Esophagus muscularis mucosa (tissue), 4 donors: ENCODE measurements around the gene NME1. TPM values are rescaled to one million over a fixed set of nuclear protein-coding genes. Genes with fewer than 3 reads are reported as not detected.

Source experiments
- DNase-seq: peaks from one replicate; pipeline ENCODE4 v3.0.0-alpha.2; 2017; ENCODE audit errors: extremely low spot score
- H3K27ac ChIP-seq, 4 donors: fragments of 200-600 bp; sonication (generic); replicated peaks in 1 of 4; 1 replicate in 3 of 4; 2 replicates in 1 of 4; pipeline ENCODE4 v1.5.1; 2016 to 2019; ENCODE audit warnings: mild to moderate bottlenecking in 1 of 4
- H3K27me3 ChIP-seq, 4 donors: fragments of 200-600 bp; sonication (generic); one replicate each; pipeline versions ENCODE4 v1.5.1 to v1.6.0; 2016 to 2019
- H3K36me3 ChIP-seq, 4 donors: fragments of 200-600 bp; sonication (generic); one replicate each; pipeline ENCODE4 v1.5.1; 2016 to 2019
- H3K4me1 ChIP-seq, 4 donors: fragments of 200-600 bp; sonication (generic); one replicate each; pipeline ENCODE4 v1.5.1; 2016 to 2019
- H3K4me3 ChIP-seq, 4 donors: fragments of 200-600 bp; sonication (generic); 1 replicate in 2 of 4; 2 replicates in 2 of 4; pipeline ENCODE4 v1.5.1; 2016 to 2019; ENCODE audit warnings: mild to moderate bottlenecking in 4 of 4, moderate library complexity in 1 of 4
- H3K9me3 ChIP-seq, 4 donors: fragments of 200-600 bp; sonication (generic); 1 replicate in 3 of 4; 2 replicates in 1 of 4; pipeline ENCODE4 v1.5.1; 2016 to 2019
- EP300 ChIP-seq: sonication (generic); formaldehyde crosslinking; IDR thresholded peaks from one replicate; pipeline ENCODE4 v1.6.1; 2017; ENCODE audit warnings: antibody characterized with exemption
- POLR2A ChIP-seq: fragments of 450-650 bp; IDR thresholded peaks from one replicate; pipeline ENCODE4 v1.6.1; 2017; ENCODE audit warnings: antibody characterized with exemption, moderate library complexity, mild to moderate bottlenecking, low read depth
- POLR2AphosphoS5 ChIP-seq, 2 donors: sonication (generic); formaldehyde crosslinking; IDR thresholded peaks; one replicate each; pipeline ENCODE4 v1.6.1; 2017; ENCODE audit warnings: antibody characterized with exemption in 2 of 2
- WGBS: methylation state at CpG from one replicate; pipeline ENCODE4 v1.1.5; 2018; 5-methylcytosine and 5-hydroxymethylcytosine counted together
- intact Hi-C: fragments of 100-400 bp; cut with DNase I; formaldehyde crosslinking; loops from one replicate; pipeline ENCODE4 v1.15.1; 2023
- total RNA-seq, 4 donors: library from RNA; depleted of rRNA; stranded (reverse); fragments of >200 nt; gene quantifications; one replicate each; pipeline versions ENCODE4 v1.1.0 to v1.2.1, GENCODE V29; 2016
- TF ChIP-seq, protein P1 (sequence below), 3 experiments: fragments of 200-600 bp in 2 of 3; fragments of 450-650 bp in 1 of 3; sonication (generic) in 2 of 3; IDR thresholded peaks; one replicate each; pipeline ENCODE4 v1.5.1; 2017 to 2019; ENCODE audit warnings: antibody characterized with exemption in 3 of 3, mild to moderate bottlenecking in 2 of 3, moderate library complexity in 1 of 3

The NME1 gene
- total RNA-seq, 4 donors from 2014 or later, result 9.1 to 32.3 (median 16.3) TPM

- intact Hi-C loops, result no loop called here
- Histone ChIP-seq H3K27ac (no peak overlapping the region), H3K4me3 (no peak overlapping the region), H3K36me3 (peaks cover 17 to 85% (median 62%) of the 10 kb centered on the region in 4 donors), H3K27me3 (no peaks in the 10 kb centered on the region), H3K9me3 (no peaks in the 10 kb centered on the region), H3K4me1 (peaks cover 0 to 4% (median 0%) of the 10 kb centered on the region in 4 donors)
- DNase-seq, result no peak
- 91% methylated on average over 8 of the region's 8 CpGs for WGBS
- TF ChIP-seq POLR2A (no peak), EP300 (no peak), POLR2AphosphoS5 (IDR thresholded peaks at IDR 0.05) (no peak)
- TF ChIP-seq, protein P1, sequence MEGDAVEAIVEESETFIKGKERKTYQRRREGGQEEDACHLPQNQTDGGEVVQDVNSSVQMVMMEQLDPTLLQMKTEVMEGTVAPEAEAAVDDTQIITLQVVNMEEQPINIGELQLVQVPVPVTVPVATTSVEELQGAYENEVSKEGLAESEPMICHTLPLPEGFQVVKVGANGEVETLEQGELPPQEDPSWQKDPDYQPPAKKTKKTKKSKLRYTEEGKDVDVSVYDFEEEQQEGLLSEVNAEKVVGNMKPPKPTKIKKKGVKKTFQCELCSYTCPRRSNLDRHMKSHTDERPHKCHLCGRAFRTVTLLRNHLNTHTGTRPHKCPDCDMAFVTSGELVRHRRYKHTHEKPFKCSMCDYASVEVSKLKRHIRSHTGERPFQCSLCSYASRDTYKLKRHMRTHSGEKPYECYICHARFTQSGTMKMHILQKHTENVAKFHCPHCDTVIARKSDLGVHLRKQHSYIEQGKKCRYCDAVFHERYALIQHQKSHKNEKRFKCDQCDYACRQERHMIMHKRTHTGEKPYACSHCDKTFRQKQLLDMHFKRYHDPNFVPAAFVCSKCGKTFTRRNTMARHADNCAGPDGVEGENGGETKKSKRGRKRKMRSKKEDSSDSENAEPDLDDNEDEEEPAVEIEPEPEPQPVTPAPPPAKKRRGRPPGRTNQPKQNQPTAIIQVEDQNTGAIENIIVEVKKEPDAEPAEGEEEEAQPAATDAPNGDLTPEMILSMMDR (IDR thresholded peaks at IDR 0.05), result no peak
Observed at GRCh38 chr17:51185763-51186332, 32.5 kb downstream of the NME1 start.

DNA sequence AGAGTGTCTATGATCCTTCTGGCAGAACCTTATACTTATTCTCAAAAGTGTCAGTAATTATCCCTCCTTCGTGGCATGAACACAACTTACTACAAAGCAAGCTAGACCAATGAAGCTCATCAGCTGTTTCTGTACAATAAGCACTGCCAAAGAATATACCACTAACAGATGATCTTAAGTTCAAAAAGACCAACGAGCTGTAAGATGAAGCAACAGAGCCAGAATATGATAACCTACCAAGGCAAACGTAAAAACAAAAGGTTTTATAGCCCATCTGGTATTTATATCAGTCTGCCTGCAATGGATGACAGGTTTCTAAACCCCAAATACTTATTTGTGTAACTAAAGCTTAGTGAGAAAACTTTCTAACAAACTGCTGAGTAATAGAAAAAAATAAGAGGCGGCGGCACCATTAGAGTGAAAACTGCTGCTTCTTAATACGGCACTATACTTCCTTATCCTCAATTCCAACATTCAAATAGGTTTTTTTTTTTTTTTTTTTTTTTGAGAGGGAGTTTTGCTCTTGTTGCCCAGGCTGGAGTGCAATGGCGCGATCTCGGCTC lies 35.0 kb downstream of the NME1 start:
- Histone ChIP-seq H3K27me3 (no peaks in the 10 kb centered on the region), H3K4me1 (peaks cover 0 to 4% (median 0%) of the 10 kb centered on the region in 4 donors), H3K9me3 (no peaks in the 10 kb centered on the region), H3K4me3 (no peak overlapping the region), H3K36me3 (peaks cover 29 to 85% (median 66%) of the 10 kb centered on the region in 4 donors), H3K27ac (no peak overlapping the region)
- TF ChIP-seq, protein P1 (IDR thresholded peaks at IDR 0.05), result no peak
- no peak for TF ChIP-seq POLR2AphosphoS5 (IDR thresholded peaks at IDR 0.05)
- no peak for TF ChIP-seq POLR2A
- no peak for TF ChIP-seq EP300
- 86% methylated on average over 9 of the region's 9 CpGs for WGBS
- no peak for DNase-seq
- intact Hi-C loops, result no loop called here

DNA sequence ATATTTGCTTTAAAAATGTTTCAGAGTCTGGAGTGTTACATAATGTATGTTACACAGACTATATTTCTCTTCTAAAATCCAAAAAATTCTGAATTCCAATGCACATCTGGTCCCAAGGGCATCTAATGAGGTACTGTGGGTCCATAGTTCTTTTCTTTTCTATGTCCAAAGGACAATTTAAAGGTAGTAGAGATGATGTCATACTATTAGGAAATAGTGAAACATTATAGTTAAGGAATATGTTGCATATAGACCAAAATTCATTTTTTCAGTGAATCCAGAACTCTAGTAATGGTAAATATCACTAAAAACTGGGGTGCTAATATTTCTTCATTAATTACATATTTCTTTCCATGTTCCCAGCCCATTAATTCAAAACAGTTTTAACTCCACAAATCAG lies 35.8 kb downstream of the NME1 start:
- DNase-seq, result no peak
- H3K36me3 ChIP-seq, result peaks cover 37 to 90% (median 72%) of the 10 kb centered on the region in 4 donors
- no peaks in the 10 kb centered on the region for H3K27me3 ChIP-seq
- TF ChIP-seq, protein P1 (IDR thresholded peaks at IDR 0.05), result no peak
- no peak for TF ChIP-seq POLR2AphosphoS5 (IDR thresholded peaks at IDR 0.05)
- no peak for TF ChIP-seq POLR2A
- no peak for TF ChIP-seq EP300
- no peak overlapping the region for H3K27ac ChIP-seq
- intact Hi-C loops, result no loop called here
- H3K9me3 ChIP-seq, result no peaks in the 10 kb centered on the region
- H3K4me3 ChIP-seq, result no peak overlapping the region
- peaks cover 0 to 2% (median 0%) of the 10 kb centered on the region in 4 donors for H3K4me1 ChIP-seq

DNA sequence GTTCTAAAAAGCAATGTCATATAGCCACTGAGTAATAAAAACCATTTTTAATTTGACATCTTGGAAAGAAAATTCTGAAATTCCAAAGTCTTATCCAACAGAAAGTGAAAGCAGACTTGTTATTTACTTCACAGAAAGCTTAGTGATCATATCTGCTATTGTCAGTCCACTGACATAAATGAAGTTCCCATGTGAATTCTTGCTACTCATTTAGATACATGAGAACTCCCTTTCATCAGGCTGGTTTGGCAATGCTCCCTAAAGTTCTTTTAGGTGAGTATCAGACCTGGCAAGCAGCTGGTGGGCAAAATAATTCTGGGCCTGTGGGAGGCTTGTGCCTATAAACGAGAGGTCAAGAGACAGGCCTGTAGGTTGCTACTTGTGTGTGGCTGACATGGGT lies 36.3 kb downstream of the NME1 start:
- Histone ChIP-seq H3K36me3 (peaks cover 42 to 90% (median 75%) of the 10 kb centered on the region in 4 donors), H3K27me3 (no peaks in the 10 kb centered on the region), H3K9me3 (no peaks in the 10 kb centered on the region), H3K27ac (peak overlapping the region in 1 of 4 donors; percentile 5), H3K4me1 (no peaks in the 10 kb centered on the region), H3K4me3 (no peak overlapping the region)
- 69% methylated on average over 1 of the region's 1 CpG for WGBS
- no peak for DNase-seq
- TF ChIP-seq EP300 (no peak), POLR2A (no peak), POLR2AphosphoS5 (IDR thresholded peaks at IDR 0.05) (no peak)
- TF ChIP-seq, protein P1 (IDR thresholded peaks at IDR 0.05), result no peak
- intact Hi-C loops, result no loop called here
